Measurements from ENCODE around the gene ZBTB21.

The ZBTB21 gene

GRCh38 chr21:41948901-41949300 lies 61.3 kb downstream of the ZBTB21 start:
- DNase-seq = no peak

GRCh38 chr21:41948078-41948895 lies 61.9 kb downstream of the ZBTB21 start:
- DNase-seq = no peak

- no peak for DNase-seq
Observed at GRCh38 chr21:41945982-41946381, 64.2 kb downstream of the ZBTB21 start.

DNA sequence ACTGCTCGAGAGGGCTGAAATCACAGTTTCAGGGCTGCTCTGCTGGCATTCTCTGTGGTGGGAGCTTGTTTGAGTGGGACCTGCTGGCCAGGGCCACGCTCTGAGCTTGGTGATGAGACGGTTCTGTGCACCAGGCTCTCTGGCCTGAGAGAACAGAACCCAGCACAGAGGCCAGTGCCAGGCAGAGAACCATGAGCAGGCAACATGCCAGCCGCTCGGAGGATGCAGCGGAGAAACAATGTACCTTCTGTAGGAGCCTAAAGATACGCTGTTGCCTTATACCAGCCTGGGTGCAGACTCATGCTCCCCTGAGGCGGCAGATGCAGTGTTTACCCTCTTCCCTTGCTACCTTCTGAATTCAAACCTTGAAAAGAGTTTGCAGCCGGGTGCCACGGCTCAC lies 66.3 kb downstream of the ZBTB21 start:
- no peak for DNase-seq

- DNase-seq = no peak
Observed at GRCh38 chr21:41942457-41942856, 67.7 kb downstream of the ZBTB21 start.

- DNase-seq = no peak
Observed at GRCh38 chr21:41941941-41942340, 68.2 kb downstream of the ZBTB21 start.

DNA sequence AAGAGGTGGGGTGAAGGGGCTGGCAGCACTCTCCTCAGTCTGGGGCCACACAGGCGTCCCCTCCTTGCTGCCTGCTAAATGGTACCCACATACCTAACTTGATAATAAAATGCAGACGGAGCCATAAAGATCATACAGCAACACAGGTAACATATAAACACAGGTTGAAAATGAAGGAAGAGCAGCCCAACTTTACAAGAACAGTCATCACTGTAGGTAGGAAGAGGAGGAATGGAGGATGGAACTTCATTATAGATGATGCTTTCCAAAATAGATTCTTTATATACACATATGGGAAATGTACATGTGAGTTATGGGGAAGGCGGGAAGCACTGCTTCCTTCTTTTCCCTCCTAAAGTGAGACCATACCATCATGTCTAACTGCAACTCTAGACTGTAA lies 69.7 kb downstream of the ZBTB21 start:
- DNase-seq = no peak

DNA sequence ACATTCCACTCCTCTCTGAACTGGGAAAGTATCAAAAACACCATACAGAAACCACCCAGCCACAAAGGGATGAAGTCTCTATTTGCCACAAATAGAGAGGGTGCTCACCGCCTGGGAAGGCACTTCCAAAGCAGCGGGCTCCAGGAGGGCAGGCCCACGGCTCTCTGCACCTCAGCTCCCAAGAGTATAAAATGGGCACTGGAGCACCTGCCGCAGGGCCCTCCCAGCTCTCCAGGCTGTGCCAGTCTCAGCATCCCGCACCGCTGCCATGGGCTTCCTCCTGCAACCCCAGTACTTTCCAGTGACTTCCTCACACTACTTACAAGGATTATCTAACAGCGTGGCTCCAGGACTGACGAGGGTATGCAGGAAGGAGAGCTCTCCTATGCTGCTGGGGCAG lies 70.8 kb downstream of the ZBTB21 start:
- DNase-seq = no peak
